ENCODE data around the gene CNOT8. TPM values are rescaled to one million over a fixed set of nuclear protein-coding genes. Genes with fewer than 3 reads are reported as not detected.

CNOT8 gene
- total and polyA plus RNA-seq, 8 donors: 25.4 to 81.5 (median 46.6) TPM

GRCh38 chr5:154857530-154858296, 714 bp upstream of the CNOT8 start:
- TF ChIP-seq POLR2A (IDR thresholded peaks at IDR 0.05) (peak in 1 of 4 donors; percentile 51), POLR2AphosphoS5 (IDR thresholded peaks at IDR 0.05) (peak; percentile 56 to 70 (median 60)), EP300 (IDR thresholded peaks at IDR 0.05) (no peak), CTCF (IDR thresholded peaks at IDR 0.05) (peak in 1 of 7 experiments; percentile 20)
- intact Hi-C loops (cut with DNase I; ENCODE audit: low total_unique reads): loop anchor here (5.0 kb wide), 1 partner anchor 100 kb away; the partner anchor contains the start of gene LARP1
- WGBS, 5 donors: 0% methylated on average over 22 to 59 of the region's 59 CpGs
- H3K36me3 ChIP-seq: no peaks in the 10 kb centered on the region
- peak overlapping the region; percentile 67 to 82 (median 74) for H3K4me3 ChIP-seq
- H3K27me3 ChIP-seq: no peaks in the 10 kb centered on the region
- peak; percentile 92 to 98 for DNase-seq
- peaks cover 33 to 48% (median 39%) of the 10 kb centered on the region in 4 donors for H3K4me1 ChIP-seq
- H3K9me3 ChIP-seq: no peaks in the 10 kb centered on the region
- H3K27ac ChIP-seq: peak overlapping the region; percentile 97 to 99 (median 98)

- peaks cover 7 to 12% (median 12%) of the 10 kb centered on the region in 4 donors for H3K36me3 ChIP-seq
- 0 to 1% (median 0%) methylated on average over 26 of the region's 26 CpGs for WGBS, 5 donors
- peak in 1 of 2 donors; percentile 49 for DNase-seq
- TF ChIP-seq POLR2A (IDR thresholded peaks at IDR 0.05): no peak
- TF ChIP-seq CTCF (IDR thresholded peaks at IDR 0.05): no peak
- TF ChIP-seq POLR2AphosphoS5 (IDR thresholded peaks at IDR 0.05): peak in 1 of 3 donors; percentile 19
- no peak for TF ChIP-seq EP300 (IDR thresholded peaks at IDR 0.05)
- H3K4me1 ChIP-seq: peaks cover 33 to 53% (median 43%) of the 10 kb centered on the region in 4 donors
- peak overlapping the region; percentile 97 to 99 (median 98) for H3K27ac ChIP-seq
- no peaks in the 10 kb centered on the region for H3K27me3 ChIP-seq
- no peaks in the 10 kb centered on the region for H3K9me3 ChIP-seq
- H3K4me3 ChIP-seq: peak overlapping the region; percentile 67 to 82 (median 74)
- intact Hi-C loops (cut with DNase I; ENCODE audit: low total_unique reads): loop anchor here (5.0 kb wide), 1 partner anchor 102 kb away; the partner anchor contains the start of gene LARP1
Measured at GRCh38 chr5:154858972-154859871, 795 bp downstream of the CNOT8 start.

GRCh38 chr5:154860123-154860522, 1.7 kb downstream of the CNOT8 start:
- H3K27me3 ChIP-seq: no peaks in the 10 kb centered on the region
- H3K4me3 ChIP-seq: peak overlapping the region; percentile 67 to 82 (median 74)
- H3K9me3 ChIP-seq: no peaks in the 10 kb centered on the region
- H3K4me1 ChIP-seq: peaks cover 33 to 55% (median 44%) of the 10 kb centered on the region in 4 donors
- peaks cover 8 to 21% (median 21%) of the 10 kb centered on the region in 4 donors for H3K36me3 ChIP-seq
- peak overlapping the region in 4 of 5 donors; percentile 97 to 99 (median 98) for H3K27ac ChIP-seq
- WGBS, 5 donors: 27 to 38% (median 35%) methylated on average over 5 of the region's 5 CpGs
- DNase-seq: peak in 1 of 2 donors; percentile 35
- intact Hi-C loops (cut with DNase I; ENCODE audit: low total_unique reads): loop anchor here (10.0 kb wide), 1 partner anchor 75 kb away; the partner anchor contains the start of gene GEMIN5
- TF ChIP-seq EP300 (IDR thresholded peaks at IDR 0.05): no peak
- peak in 2 of 3 donors; percentile 20 to 41 for TF ChIP-seq POLR2AphosphoS5 (IDR thresholded peaks at IDR 0.05)
- no peak for TF ChIP-seq CTCF (IDR thresholded peaks at IDR 0.05)

GRCh38 chr5:154860765-154861164, 2.3 kb downstream of the CNOT8 start:
- intact Hi-C loops (cut with DNase I; ENCODE audit: low total_unique reads): loop anchor here (10.0 kb wide), 1 partner anchor 74 kb away; the partner anchor contains the start of gene GEMIN5
- H3K4me1 ChIP-seq: peaks cover 33 to 61% (median 47%) of the 10 kb centered on the region in 4 donors
- H3K36me3 ChIP-seq: peaks cover 11 to 28% (median 27%) of the 10 kb centered on the region in 4 donors
- WGBS, 5 donors: 37 to 60% (median 50%) methylated on average over 4 of the region's 4 CpGs
- H3K27me3 ChIP-seq: no peaks in the 10 kb centered on the region
- peak overlapping the region; percentile 67 to 82 (median 74) for H3K4me3 ChIP-seq
- H3K9me3 ChIP-seq: no peaks in the 10 kb centered on the region
- no peak for DNase-seq
- TF ChIP-seq EP300 (IDR thresholded peaks at IDR 0.05) (no peak), POLR2A (IDR thresholded peaks at IDR 0.05) (no peak), CTCF (IDR thresholded peaks at IDR 0.05) (no peak), POLR2AphosphoS5 (IDR thresholded peaks at IDR 0.05) (no peak)
- peak overlapping the region in 4 of 5 donors; percentile 97 to 99 (median 98) for H3K27ac ChIP-seq
